Keratinocyte (primary cell): ENCODE measurements around the gene ACTR2.

Experiments
- CTCF ChIP-seq, 3 experiments: IDR thresholded peaks in 1 of 3; conservative IDR thresholded peaks in 1 of 3; optimal IDR thresholded peaks in 1 of 3; 2 replicates in 2 of 3; 3 replicates in 1 of 3; pipeline versions ENCODE3 to v1.5.1; 2011; ENCODE audit warnings: low read length in 3 of 3, mild to moderate bottlenecking in 3 of 3, moderate library complexity in 2 of 3, control low read depth in 1 of 3, inconsistent platforms in 1 of 3; ENCODE audit not compliant: insufficient read depth in 2 of 3; ENCODE audit errors: extremely low read depth in 1 of 3
- EZH2 ChIP-seq: IDR thresholded peaks from one replicate; pipeline ENCODE4 v1.6.1; 2012; ENCODE audit warnings: inconsistent platforms, mild to moderate bottlenecking, low read length, moderate library complexity

GRCh38 chr2:65220432-65221131, 7.0 kb upstream of the ACTR2 start:
- TF ChIP-seq CTCF (optimal IDR thresholded peaks at IDR 0.05 in 1 of 3, IDR thresholded peaks at IDR 0.05 in 1 of 3, conservative IDR thresholded peaks at IDR 0.05 in 1 of 3; ENCODE audit: extremely low read depth in 1 of 3, insufficient read depth in 2 of 3, low read length in 3 of 3), result no peak
- TF ChIP-seq EZH2, result no peak
